IPS-NIHi11 (cell line): ENCODE results near the gene RPSA.
"Not testable (repeated sequence)": the region's sequence is repeated elsewhere in the genome, so short reads cannot be mapped to it uniquely, and the experiment has no call there.

Experiments used
- DNase-seq: peaks from one replicate; pipeline ENCODE4 v3.0.0; 2012; ENCODE audit warnings: mixed read lengths, low spot score

Gene RPSA

DNA sequence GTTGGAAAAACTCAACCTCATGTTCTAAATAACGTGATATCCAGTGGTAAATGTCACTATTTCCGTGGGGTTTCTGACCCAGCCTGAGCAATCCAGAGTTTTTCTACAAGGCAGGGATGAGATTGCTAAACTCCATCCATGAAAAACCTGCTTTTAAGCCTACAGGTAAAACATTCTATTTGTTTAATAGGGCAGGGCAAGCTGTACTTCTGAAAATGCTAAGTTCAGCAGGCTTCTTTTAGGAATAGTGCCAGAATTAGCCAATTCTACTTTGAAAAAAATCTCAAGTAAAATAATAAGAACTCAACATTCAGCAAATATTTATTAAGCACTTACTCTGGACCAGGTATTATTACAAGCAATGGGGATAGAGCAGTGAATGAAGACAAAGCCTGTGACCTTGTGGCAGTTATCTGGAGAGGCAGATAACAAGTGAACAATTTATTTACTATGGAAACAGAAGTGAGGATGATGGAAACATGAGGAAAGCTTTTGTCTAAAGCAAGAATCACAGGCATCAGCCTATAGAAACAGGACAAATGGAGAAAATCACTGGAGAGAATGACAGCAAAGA lies 13.3 kb downstream of the RPSA start:
- no peak for DNase-seq

DNA sequence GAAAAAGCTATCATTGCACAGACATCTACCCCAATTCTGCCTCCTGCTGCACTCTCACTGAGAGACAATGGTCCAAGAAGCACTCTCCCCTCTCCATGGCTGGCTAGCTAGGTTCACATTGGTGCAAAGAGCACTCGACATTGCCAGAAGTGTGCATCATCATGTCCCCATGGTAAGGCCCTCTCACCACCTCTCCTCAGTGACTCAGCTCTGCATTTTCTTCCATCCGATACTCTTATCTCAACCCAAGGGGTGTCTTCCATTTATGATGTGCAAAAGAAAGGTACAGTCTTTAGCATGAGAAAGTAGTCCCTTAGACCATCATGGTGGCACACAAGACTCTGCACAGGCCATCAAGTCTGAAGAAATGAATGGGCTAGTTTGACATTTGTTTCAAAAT lies 14.0 kb downstream of the RPSA start:
- DNase-seq: no peak

DNA sequence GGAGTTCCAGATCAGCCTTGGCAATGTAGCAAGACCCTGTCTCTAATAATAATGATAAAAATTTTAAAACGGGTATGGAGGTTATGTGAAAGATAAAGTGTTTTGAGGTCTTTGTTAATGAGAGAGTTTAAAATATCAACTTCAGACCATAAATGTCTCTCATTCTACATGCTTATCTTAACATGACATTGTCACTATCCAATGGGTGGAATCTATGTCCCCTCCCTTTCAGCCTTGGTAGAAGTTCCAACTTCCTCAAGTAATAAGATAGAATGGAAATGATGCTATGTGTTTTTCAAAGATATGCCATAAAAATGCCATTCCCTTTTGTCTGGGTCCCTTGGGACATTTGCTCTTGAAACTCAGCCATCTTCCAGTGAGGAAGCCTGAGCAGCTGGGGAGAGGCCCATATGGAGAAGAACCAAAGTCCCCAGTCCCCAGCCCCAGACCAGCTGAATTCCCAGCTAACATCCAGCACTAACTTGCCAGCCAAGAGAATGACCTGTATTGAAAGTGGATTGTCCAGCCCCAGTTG lies 17.0 kb downstream of the RPSA start:
- DNase-seq: no peak

DNA sequence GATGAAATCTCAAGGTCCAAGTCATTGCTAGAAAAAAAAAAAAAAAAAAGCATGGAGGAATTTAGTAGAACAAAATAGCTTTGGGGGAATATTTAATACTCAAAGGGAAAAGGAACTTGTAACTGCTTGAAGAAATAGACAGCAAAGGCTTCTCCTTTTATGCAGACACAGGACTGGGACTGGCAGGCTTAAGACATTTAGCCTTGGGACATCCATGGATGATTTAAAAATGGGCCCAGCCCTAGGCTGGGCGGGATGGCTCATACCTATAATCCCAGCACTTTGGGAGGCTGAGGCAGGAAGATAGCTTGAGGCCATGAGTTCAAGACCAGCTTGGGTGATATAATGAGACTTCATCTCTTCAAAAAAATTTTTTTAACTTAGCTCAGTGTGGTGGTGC lies 19.8 kb downstream of the RPSA start:
- no peak for DNase-seq

DNA sequence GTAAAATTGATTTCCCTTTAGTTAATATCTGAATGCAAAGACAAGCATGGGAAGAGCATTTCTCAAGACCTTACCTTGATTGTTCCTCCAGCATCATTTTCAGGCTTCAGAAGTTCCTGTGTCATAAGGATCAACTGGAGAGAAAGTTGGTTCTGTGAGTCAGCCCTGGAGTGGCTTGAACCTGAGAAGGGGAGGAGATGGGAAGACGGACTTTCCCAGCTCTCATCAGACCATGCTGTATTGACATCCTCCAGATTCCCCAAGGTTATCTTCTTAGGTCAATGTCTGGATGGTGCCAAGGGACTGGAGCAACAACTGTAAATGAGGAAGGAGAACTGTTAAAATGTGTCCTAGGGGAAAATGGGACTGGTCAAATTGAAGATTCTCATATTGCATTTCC lies 21.0 kb downstream of the RPSA start:
- DNase-seq: no peak

DNA sequence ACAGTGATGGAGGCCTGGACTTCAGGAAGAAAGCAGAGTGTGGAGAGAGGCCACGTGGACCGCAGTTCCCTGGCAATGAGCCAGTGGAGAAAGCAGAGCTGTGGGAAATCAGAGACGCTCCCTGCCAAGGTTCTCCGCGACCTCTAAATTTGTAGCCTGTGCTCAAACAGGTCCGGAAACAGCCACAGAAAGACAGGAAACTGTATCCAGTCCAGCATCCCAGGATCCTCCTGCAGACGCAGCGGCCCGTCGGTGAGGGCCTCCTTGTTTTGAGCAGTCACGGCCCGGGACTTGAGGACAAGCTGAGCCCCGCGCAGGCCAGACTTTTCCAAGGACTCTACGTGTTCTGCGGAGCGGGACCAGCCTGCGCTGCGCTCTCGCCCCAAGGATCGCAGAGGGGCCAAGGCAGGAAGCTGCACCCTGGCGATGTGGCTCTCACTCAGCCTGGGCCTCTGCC lies 22.3 kb downstream of the RPSA start:
- DNase-seq: no peak

DNA sequence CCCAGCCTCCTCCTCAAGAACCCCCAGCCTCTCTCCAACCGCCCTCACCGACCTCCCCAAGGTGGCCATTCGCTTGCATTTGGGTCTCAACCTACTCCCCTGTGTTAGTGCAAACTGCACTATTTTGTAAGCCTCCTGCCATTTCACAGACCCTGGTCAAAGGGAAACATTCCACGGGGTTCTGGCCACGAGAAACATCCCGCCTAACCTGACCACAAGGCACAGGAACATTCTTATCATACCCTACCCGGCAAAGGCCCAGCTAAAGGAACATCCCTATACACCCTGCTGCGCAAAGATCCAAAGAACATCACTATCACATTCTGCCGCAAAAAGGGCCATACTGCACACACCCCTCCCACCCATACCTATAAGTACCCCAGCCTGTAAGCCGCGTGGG lies 22.9 kb downstream of the RPSA start:
- no peak for DNase-seq

DNA sequence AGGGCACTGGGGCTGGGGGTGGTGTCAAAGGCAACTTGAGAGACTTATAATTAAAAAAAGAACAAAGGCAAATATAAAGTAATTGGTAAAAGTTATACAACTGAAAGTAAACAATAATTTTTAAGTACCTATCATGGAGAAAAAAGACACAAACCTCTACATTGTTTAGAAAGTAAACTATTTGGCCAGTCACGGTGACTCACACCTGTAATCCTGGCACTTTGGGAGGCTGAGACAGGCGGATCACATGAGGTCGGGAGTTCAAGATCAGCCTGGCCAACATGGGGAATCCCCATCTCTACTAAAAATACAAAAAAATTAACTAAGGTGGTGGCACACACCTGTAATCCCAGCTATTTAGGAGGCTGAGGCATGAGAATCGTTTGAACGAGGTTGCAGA lies 25.8 kb downstream of the RPSA start:
- DNase-seq: no peak

DNA sequence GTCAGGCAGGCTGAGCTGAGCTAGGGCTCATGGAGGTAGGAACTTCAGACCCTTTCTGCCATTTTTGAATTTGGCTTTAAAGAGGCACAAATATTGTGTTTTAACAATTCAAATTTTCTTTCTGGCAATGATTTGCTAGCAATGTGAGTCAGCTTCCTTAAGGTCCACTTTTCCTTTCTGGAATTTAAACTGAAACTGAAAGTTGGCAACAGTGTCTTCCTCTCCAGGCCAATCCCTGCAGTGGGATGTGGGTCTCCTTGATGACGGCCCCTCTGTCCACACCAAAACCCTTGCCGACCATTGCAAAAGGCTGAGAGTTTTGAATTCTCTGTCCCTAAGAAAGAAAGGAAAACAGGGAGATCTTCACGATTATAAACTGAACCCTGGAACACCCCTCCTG lies 27.1 kb downstream of the RPSA start:
- DNase-seq: no peak

DNA sequence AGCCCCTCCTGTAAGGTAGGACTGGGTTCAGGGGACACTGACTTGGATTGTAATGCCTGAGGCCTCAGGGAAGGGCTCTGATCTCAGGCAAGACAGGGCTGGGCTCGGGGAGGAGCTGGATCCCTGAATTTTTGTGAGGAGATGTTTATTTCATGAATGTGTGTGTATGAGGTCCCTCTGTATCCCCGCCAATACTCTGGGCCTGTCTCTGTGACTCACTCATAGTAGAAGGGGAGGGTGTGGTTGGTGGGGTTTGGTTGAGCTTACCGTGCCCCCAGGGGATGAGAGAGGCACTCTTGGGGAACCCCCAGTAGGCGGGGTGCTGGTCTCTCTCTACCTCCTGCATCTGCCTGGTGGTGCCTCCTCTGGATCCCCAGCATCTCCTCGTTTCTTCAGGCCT lies 28.1 kb downstream of the RPSA start:
- DNase-seq: no peak

DNA sequence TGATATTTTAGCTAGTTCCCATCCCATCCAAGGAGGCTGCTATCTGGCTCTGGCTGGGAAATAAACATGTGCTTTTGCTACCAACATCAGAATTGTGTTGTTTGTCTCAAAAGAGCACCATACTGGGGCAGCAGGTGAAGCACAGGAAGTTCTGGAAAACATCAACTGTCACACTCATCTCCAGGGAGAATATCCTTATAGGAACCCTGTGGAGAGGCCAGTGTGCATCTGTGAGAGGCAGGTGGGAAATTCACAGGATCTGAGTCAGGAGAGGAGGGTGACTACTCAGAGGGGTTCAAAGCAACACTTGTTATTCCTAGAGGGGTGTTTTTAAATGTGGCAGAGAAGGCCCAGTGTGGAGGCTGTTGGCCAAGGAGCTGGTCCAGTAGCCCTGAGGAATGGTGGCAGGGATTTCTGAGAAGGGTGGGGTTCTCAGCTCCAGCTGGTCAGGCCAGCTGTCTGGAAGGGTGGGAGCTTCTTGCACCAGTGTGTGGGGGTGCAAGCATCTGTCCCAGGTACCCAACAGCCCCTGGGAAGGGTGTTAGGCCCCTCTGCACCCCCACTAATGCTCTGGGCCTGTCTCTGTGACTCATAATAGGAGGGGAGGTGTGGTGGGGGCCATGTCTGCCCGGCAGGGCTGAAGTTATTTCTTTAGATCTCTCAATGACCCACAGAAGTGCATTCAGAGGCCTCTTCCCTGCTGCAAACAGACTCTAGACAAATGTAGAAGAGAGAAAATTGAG lies 28.7 kb downstream of the RPSA start:
- no peak for DNase-seq

DNA sequence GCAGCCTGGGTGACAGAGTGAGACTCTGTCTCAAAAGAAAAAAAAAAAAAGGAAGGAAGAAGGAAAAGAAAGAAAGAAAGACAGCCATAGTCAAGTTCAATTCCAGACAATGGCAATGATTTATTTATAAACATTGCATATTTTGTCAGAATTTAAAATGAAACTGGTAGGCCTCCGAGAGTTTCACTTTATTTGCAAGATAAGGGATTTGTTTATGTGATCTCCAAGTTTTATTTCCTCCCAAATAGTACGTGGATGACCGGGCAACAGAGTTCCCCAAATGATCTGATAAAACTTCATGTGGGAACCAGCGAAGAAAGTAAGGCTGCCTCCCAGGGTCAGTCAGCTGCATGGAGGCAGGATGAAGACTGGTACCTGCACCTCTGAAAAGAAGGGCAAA lies 32.4 kb downstream of the RPSA start:
- no peak for DNase-seq

DNA sequence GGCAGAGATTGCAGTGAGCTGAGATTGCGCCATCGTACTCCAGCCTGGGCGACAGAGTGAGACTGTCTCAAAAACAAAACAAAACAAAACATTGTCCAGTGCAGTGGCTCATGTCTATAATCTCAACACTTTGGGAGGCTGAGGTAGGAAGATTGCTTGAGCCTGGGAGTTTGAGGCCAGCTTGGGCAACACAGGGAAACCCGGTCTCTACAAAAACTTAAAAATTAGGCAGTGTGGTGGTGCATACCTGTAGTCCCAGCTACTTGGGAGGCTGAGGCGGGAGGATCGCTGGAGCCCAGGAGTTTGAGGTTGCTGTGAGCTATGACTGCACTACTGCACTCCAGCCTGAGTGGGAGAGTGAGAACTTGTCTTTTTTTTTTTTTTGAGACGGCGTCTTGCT lies 33.8 kb downstream of the RPSA start:
- DNase-seq: no peak

DNA sequence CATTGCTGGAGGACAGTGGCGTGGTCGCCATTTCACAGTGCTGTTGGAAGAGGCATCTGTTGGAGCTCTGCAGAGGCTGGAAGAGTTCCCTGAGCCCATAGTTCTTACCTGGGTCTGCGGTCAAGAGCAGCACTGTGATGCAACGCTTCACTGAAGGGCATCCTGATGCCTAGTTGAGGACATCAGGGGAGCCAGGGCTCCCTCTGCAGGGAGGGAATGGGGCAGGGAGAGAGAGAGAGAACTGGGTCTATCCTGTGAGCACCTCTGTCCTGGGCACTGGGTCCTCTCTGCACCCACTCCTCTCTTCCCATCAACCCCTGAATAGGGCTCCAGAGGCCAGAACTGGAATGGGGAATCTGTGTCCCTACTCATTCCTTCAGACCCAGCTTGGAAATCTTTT lies 37.0 kb downstream of the RPSA start:
- DNase-seq: peak; percentile 19

DNA sequence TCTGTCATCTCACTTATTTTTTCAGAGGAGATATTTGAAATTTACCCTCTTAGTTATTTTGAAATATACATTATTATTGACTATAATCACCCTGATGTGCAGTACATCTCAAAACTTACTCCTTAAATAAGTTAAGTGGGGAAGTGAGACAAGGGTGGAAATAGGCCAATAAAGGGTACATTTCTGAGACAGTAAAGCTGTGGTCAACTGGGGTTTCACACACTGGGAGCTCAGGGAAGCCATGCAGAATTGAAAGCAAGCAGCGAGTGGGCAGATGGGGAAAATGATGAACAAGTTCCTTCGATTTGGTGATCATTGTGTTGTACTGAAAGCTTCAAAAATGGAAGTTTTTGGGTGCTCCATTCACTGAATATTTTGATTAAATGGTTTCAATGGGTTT lies 39.4 kb downstream of the RPSA start:
- no peak for DNase-seq

DNA sequence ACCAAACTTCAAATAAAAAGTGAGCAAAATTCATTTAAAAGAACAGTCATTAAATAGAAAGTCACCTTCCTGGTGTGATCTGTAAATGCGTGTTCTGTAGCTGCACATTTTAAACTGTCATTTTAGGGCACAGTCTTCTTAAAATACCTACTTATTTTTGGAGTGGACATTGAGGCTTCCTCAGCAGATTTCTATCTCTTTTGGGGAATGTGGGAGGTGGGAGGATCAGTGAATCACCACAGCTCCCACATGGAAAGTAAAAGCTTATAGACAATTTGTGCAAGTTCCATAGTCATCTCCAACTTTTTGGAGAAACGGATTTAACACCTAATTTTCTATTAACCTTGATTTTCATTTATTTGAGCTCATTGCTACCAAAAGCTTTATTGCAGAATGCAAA lies 39.9 kb downstream of the RPSA start:
- no peak for DNase-seq

DNA sequence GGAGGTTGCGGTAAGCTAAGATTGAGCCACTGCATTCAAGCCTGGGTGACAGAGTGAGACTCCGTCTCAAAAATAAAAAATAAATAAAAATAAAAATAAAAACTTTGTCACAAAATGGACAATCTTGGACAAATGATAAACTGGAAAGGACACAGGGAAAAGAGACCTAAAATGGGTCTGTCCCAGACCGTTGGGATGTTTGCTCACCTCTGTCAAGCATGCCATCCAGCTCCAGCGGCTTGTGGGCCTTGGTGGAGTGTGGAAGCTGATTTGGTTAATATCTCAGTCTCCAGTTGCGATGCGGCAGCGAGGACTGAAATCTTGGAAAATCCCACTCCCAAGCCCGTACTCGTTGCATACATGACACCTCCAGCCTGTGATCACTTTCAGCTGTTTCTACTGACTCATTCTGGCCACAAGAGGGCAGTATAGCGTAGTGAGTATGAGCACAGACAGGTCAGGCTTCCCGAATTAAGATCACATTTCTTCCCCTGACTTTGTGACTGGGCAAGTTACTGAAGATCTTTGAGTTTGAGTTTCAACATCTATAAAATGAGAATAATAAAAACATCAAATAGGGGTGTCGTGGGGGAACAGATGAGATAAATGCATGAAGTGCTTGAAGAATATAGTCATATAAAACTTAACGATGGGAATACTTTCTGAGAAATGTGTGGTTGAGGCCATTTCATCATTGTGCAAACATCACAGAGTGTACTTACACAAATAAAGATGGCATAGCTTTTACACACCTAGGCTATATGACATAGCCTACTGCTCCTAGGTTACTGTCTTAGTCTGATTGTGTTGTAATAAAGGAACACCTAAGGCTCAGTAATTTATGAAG lies 41.3 kb downstream of the RPSA start:
- DNase-seq: peak; percentile 90

DNA sequence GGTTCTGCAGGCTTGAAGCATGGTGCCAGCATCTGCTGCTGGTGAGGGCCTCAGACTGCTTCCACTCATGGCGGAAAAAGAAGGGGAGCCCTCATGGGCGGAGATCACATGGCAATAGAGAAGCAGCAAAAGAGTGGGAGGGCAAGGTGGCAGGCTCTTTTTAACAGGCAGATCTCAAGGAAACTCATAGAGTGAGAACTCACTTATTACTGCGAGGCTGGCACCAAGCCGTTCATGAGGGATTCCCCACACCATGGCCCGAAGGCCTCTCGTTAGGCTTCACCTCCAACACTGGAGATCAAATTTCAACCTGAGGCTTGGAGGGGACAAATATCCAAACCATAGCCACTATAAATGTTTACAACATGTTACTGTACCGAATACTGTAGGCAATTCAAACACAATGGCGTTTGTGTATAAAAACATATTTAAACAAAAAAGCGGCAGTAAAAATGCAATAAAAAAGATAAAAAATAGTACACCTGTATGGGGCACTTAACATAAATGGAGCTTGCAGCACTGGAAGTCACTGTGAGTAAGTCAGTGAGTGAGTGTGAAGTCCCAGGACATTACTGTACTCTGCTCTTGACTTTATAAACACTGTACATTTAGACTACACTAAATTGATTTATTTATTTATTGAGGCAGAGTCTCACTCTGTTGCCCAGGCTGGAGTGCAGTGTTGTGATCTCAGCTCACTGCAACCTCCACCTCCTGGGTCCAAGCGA lies 42.1 kb downstream of the RPSA start:
- DNase-seq: no peak

DNA sequence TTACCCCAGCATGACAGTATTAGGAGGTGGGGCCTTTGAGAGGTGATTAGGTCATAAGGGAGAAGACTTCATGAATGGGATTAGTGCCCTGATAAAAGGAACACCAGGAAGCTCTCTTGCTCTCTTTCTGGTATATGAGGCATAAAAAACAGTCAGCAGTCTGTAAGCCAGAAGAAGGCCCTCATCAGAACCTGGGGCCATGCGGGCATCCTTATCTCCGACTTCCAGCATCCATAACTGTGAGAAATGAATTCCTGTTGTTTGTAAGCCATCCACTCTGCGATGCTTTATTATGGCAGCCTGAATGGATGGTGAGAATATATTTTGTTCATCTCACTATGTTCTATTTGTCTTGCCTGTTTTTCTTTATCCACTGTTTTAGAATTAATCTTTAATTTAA lies 43.3 kb downstream of the RPSA start:
- DNase-seq: no peak

DNA sequence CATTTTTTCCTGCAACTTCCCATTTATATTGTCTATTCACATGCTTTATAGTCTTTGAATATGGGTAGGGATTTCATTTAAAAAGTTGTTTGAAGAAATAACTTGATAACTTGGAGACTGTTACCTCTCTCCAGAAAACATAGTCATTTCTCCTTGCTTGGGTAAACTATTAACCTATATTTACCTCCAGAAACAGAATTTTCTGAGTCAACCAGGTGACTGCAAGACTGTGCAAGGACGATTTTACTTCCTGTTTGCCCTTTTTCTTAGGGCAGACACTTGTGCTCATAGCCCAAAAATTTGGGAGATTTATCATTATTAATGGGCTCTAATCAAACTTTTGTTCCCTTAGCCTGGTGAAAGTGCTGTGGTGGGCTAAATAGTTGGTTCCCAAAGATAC lies 46.6 kb downstream of the RPSA start:
- DNase-seq: no peak

DNA sequence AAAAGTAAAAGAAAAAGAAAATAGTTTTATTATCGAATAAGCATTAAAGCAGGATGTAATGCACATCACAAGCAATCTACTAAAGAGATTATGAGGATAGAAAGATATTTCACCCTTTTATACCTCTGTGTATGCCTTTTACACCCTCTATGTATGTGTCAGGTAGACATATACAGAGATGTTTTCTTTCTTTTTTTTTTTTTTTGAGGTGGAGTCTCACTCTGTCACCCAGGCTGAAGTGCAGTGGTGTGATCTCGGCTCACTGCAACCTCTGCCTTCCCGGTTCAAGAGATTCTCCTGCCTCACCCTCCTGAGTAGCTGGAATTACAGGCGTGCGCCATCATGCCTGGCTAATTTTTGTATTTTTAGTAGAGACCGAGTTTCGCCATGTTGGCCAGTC lies 47.4 kb downstream of the RPSA start:
- DNase-seq: not testable (repeated sequence)

DNA sequence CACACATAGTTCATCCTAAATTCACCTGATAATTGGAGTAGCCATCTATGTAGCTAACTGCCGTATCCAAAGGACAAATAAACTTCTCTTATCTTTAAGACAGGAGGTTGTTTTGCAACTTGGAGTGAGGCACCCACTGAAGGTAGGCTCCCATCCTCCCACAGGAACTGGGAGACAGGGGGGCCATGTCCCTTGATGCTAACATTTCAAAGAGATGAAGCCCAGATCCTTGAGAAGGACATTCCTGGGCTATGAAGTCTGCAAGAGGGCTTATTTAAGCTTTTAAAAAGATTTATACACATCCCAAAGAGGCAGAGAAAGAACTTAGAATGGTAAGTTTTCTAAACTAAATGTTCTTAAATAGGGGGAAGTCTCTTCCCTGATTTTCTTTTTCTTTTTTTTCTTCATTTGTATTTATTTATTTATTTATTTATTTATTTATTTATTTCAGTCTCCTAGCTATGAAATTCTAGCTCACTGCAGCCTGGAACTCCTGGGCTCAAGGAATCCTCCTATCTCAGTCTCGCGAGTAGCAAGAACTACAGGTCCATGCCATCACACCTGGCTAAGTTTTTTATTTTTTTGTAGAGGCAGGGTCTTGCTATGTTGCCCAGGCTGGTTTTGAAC lies 48.2 kb downstream of the RPSA start:
- no peak for DNase-seq
